Measurements from ENCODE around the gene OR9Q1. TPM values are rescaled to one million over a fixed set of nuclear protein-coding genes. Genes with fewer than 3 reads are reported as not detected.

Gene OR9Q1
- total and polyA plus RNA-seq, 2 of the 8 experiments (the other 6 are each of a cell fraction or from before 2014, with no cell fraction given): not detected

DNA sequence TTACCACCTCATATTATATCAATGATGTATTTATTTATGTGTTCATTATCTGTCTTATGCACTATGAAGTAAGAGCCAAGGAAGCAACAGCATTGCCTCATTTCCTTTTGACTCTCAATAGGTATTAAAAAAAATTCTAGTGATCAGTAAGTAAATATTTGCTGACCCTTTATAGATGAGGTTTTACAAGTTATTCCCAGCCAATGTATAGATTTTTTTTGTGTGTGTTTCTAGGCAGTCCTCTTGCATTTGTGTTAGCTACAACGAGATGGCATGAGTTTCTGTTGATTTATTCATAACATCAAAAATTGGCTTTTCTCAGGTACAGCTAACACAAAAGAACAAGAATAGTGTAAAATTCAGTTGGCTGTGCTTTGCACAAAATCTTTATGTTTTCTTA lies 175.6 kb downstream of the OR9Q1 start:
- Histone ChIP-seq H2BK12ac (ENCODE audit: low read depth, low read length) (no peak overlapping the region), H2BK120ac (replicated peaks; ENCODE audit: low read depth, low read length) (no peak overlapping the region), H3K18ac (ENCODE audit: extremely low read depth, low read length) (no peak overlapping the region), H4K8ac (ENCODE audit: extremely low read depth, insufficient read depth, low read length) (no peak overlapping the region), H3K23me2 (ENCODE audit: low read depth, low read length) (no peaks in the 10 kb centered on the region), H3K27me3 (replicated peaks in 1 of 4; ENCODE audit: control insufficient read depth in 3 of 4, extremely low read depth in 1 of 4, insufficient read depth in 3 of 4, low read length in 3 of 4) (no peaks in the 10 kb centered on the region), H2BK5ac (ENCODE audit: low read depth, low read length) (no peak overlapping the region), H3K4me1 (replicated peaks in 1 of 4; ENCODE audit: control insufficient read depth in 3 of 4, insufficient read depth in 4 of 4, low read length in 3 of 4) (no peaks in the 10 kb centered on the region), H3K9me3 (ENCODE audit: insufficient read depth in 2 of 2, low read depth in 1 of 2, low read length in 1 of 2) (peaks cover 20 to 26% of the 10 kb centered on the region in 2 experiments; a peak in 2 of 4 replicates), H4K91ac (replicated peaks; ENCODE audit: insufficient read length, low read length) (no peak overlapping the region), H2BK20ac (ENCODE audit: low read length) (no peak overlapping the region), H3K27ac (ENCODE audit: low read depth, low read length) (no peak overlapping the region), H3K23ac (ENCODE audit: insufficient read length) (no peak overlapping the region), H4K5ac (ENCODE audit: insufficient read length, low read depth, low read length) (no peak overlapping the region), H3K14ac (ENCODE audit: insufficient read length) (no peak overlapping the region), H3K4me2 (ENCODE audit: insufficient read depth in 1 of 2, low read depth in 2 of 2, low read length in 2 of 2) (no peak overlapping the region), H4K20me1 (replicated peaks in 1 of 2; ENCODE audit: control insufficient read depth in 1 of 2, insufficient read depth in 2 of 2, low read length in 2 of 2) (no peaks in the 10 kb centered on the region), H3K79me1 (ENCODE audit: low read depth, low read length) (no peaks in the 10 kb centered on the region), H3K4me3 (ENCODE audit: extremely low read depth in 1 of 4, insufficient read depth in 2 of 4, low read depth in 3 of 4, low read length in 4 of 4) (no peak overlapping the region), H3K36me3 (ENCODE audit: control insufficient read depth in 2 of 4, insufficient read depth in 4 of 4, low read length in 3 of 4) (no peaks in the 10 kb centered on the region), H3K56ac (replicated peaks; ENCODE audit: insufficient read length, low read depth, low read length) (no peak overlapping the region), H2BK15ac (ENCODE audit: low read length) (no peak overlapping the region), H3K79me2 (ENCODE audit: control insufficient read depth in 1 of 2, insufficient read depth in 2 of 2, low read length in 2 of 2) (no peaks in the 10 kb centered on the region), H2AFZ (ENCODE audit: low read length) (no peak overlapping the region), H2AK5ac (ENCODE audit: low read depth, low read length) (no peak overlapping the region), H3K9ac (replicated peaks in 1 of 4; ENCODE audit: extremely low read depth in 1 of 4, low read depth in 3 of 4, low read length in 3 of 4) (no peak overlapping the region), H3K4ac (replicated peaks; ENCODE audit: insufficient read length, low read depth, low read length) (no peak overlapping the region)
- WGBS, 2 experiments (ENCODE audit: extremely low coverage in 1 of 2, insufficient coverage in 1 of 2, insufficient read length in 1 of 2, insufficient replicate concordance in 2 of 2, low coverage in 1 of 2, low lambda C conversion rate in 2 of 2, missing lambda C conversion rate in 1 of 2): 67% methylated on average over 1 of the region's 1 CpG; no CpG with 5 or more reads in 1 of the 2 experiments
- TF ChIP-seq JUND (IDR thresholded peaks at IDR 0.05; ENCODE audit: low read length) (no peak), SIRT6 (IDR thresholded peaks at IDR 0.05; ENCODE audit: low read length) (no peak), TCF12 (IDR thresholded peaks at IDR 0.05; ENCODE audit: low read depth, low read length) (no peak), SIN3A (conservative IDR thresholded peaks at IDR 0.05 in 1 of 2, IDR thresholded peaks at IDR 0.05 in 1 of 2; ENCODE audit: low read depth in 1 of 2, low read length in 2 of 2) (no peak), SIX5 (IDR thresholded peaks at IDR 0.05; ENCODE audit: low read depth, low read length) (no peak), MAFK (IDR thresholded peaks at IDR 0.05; ENCODE audit: low read depth, low read length) (no peak), GTF2F1 (IDR thresholded peaks at IDR 0.05; ENCODE audit: borderline replicate concordance, low read depth, low read length) (no peak), BCL11A (IDR thresholded peaks at IDR 0.05; ENCODE audit: low read depth in 2 of 2, low read length in 2 of 2) (no peak)
- TF ChIP-seq, protein P1, sequence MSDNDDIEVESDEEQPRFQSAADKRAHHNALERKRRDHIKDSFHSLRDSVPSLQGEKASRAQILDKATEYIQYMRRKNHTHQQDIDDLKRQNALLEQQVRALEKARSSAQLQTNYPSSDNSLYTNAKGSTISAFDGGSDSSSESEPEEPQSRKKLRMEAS (IDR thresholded peaks at IDR 0.05): no peak
- DNase-seq (ENCODE audit: low read depth in 1 of 2, low spot score in 2 of 2) (no peak), FAIRE-seq (no peak)
- ChIA-PET POLR2A (ENCODE audit: partially characterized antibody) (no interaction called here), CTCF (ENCODE audit: partially characterized antibody) (no interaction called here)
